GM11168 (cell line): Measurements from ENCODE around the gene DNAJC22.

Experiments
- in situ Hi-C: fragments of 300-500 bp; cut with MboI; formaldehyde crosslinking; loops from one replicate; pipeline ENCODE4 v1.12.0; 2022; ENCODE audit warnings: low sequenced_read_pairs; ENCODE audit not compliant: unreplicated experiment

Gene DNAJC22

GRCh38 chr12:49342066-49342913, 4.4 kb upstream of the DNAJC22 start:
- in situ Hi-C loops: no loop called here

- in situ Hi-C loops: no loop called here
Observed at GRCh38 chr12:49342914-49343731, 3.6 kb upstream of the DNAJC22 start.

- in situ Hi-C loops: no loop called here
Observed at GRCh38 chr12:49344486-49345050, 2.1 kb upstream of the DNAJC22 start.

- in situ Hi-C loops: no loop called here
Observed at GRCh38 chr12:49345051-49345824, 1.4 kb upstream of the DNAJC22 start.

- in situ Hi-C loops: no loop called here
Observed at GRCh38 chr12:49345825-49346658, 646 bp upstream of the DNAJC22 start.

GRCh38 chr12:49347311-49348193, 864 bp downstream of the DNAJC22 start:
- in situ Hi-C loops: no loop called here

- in situ Hi-C loops: no loop called here
Observed at GRCh38 chr12:49348781-49349180, 2.1 kb downstream of the DNAJC22 start.

- in situ Hi-C loops: no loop called here
Observed at GRCh38 chr12:49349266-49349665, 2.6 kb downstream of the DNAJC22 start.

- in situ Hi-C loops: no loop called here
Observed at GRCh38 chr12:49352351-49352750, 5.7 kb downstream of the DNAJC22 start.

- in situ Hi-C loops: no loop called here
Observed at GRCh38 chr12:49355913-49356312, 9.2 kb downstream of the DNAJC22 start.

GRCh38 chr12:49357103-49357678, 10.5 kb downstream of the DNAJC22 start:
- in situ Hi-C loops: no loop called here

GRCh38 chr12:49358483-49359141, 11.9 kb downstream of the DNAJC22 start:
- in situ Hi-C loops: no loop called here

- in situ Hi-C loops: loop anchor here (10.0 kb wide), 1 partner anchor 145 kb away; no protein-coding TSS in a partner anchor
Observed at GRCh38 chr12:49359671-49360070, 13.0 kb downstream of the DNAJC22 start.

- in situ Hi-C loops: loop anchor here (10.0 kb wide), 1 partner anchor 143 kb away; no protein-coding TSS in a partner anchor
Observed at GRCh38 chr12:49362077-49362476, 15.4 kb downstream of the DNAJC22 start.

- in situ Hi-C loops: loop anchor here (10.0 kb wide), 1 partner anchor 140 kb away; no protein-coding TSS in a partner anchor
Observed at GRCh38 chr12:49364989-49365388, 18.3 kb downstream of the DNAJC22 start.

- in situ Hi-C loops: loop anchor here (10.0 kb wide), 1 partner anchor 139 kb away; no protein-coding TSS in a partner anchor
Observed at GRCh38 chr12:49365542-49365941, 18.9 kb downstream of the DNAJC22 start.

GRCh38 chr12:49366096-49366651, 19.5 kb downstream of the DNAJC22 start:
- in situ Hi-C loops: loop anchor here (10.0 kb wide), 1 partner anchor 139 kb away; no protein-coding TSS in a partner anchor
